HG02885 (cell line): ENCODE results near the gene PLCG2.
A peak's percentile ranks its signal among the peaks of the same experiment; 100 is the strongest.
"Not testable (repeated sequence)": the region's sequence is repeated elsewhere in the genome, so short reads cannot be mapped to it uniquely, and the experiment has no call there.

Experiments used
- ATAC-seq: cut with Tn5 transposase; IDR thresholded peaks from one replicate; pipeline ENCODE4 v1.9.1; 2021; ENCODE audit warnings: mild to moderate bottlenecking; ENCODE audit not compliant: unreplicated experiment, poor library complexity

Gene PLCG2

GRCh38 chr16:81868057-81868748, 89.1 kb downstream of the PLCG2 start:
- ATAC-seq: no peak

- ATAC-seq: no peak
Measured at GRCh38 chr16:81869326-81869725, 90.2 kb downstream of the PLCG2 start.

GRCh38 chr16:81873206-81873605, 94.1 kb downstream of the PLCG2 start:
- no peak for ATAC-seq

- peak; percentile 67 for ATAC-seq
Measured at GRCh38 chr16:81873843-81874752, 95.0 kb downstream of the PLCG2 start.

DNA sequence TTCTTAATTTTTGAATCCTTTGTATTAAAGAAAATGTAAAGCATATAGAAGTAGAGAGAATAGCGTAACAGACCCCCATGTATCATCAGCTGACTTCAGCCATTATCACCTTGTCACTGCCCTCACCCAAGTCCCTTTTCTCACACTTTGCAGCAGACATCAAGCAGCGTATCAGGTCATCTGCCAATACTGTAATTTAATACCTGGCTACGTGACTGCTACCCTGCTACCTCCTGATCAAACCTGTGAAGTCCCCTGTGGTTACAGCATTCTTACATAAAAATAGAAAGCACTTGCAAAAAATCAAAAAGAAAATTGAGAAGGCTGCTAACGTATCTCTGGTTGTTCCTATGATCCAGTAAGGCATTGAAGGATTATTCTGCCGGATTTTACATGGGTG, 96.4 kb downstream of the PLCG2 start:
- ATAC-seq: no peak

GRCh38 chr16:81876273-81876900, 97.3 kb downstream of the PLCG2 start:
- ATAC-seq: no peak

- ATAC-seq: not testable (repeated sequence)
Measured at GRCh38 chr16:81877490-81877889, 98.4 kb downstream of the PLCG2 start.

GRCh38 chr16:81878529-81878928, 99.4 kb downstream of the PLCG2 start:
- no peak for ATAC-seq

- no peak for ATAC-seq
Measured at GRCh38 chr16:81879625-81880024, 100.5 kb downstream of the PLCG2 start.

- no peak for ATAC-seq
Measured at GRCh38 chr16:81880816-81881215, 101.7 kb downstream of the PLCG2 start.

DNA sequence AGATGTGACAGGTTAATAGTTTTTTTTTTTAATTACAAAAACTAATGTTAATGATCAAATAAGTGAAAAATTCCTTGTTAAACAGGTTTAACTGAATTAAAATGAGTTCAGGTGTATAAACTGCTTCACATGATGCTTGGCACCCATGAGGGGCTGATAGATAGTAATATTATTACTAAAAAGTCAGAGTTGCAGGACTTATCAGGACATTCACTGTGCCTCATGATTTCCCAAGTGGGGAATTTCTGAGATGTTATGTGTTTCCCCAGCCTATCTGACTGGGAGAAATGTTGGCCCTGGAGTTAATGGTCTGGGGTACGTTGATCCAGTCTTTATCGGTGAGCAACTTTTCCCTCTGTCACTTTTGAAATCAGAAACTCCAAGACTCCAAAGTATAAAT, 102.1 kb downstream of the PLCG2 start:
- ATAC-seq: no peak

DNA sequence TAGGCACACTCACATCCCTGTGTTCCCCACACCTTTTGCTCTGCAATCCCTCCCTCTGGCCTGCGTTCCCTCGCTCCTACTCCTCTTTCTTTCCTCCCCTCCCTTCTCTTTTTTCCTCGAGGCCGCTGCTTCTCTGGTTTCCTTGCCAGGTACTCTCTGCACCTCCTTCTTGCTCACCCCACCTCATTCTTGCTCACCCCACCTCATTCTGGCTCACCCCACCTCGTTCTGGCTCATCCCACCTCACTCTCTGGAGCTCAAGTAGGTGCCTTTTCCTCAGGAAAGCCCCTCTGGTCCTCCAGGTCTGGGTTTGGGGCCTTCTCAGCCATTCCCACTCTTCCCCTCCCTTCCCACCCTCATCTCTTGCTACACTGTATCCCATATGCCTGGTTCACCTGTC, 103.5 kb downstream of the PLCG2 start:
- ATAC-seq: no peak

DNA sequence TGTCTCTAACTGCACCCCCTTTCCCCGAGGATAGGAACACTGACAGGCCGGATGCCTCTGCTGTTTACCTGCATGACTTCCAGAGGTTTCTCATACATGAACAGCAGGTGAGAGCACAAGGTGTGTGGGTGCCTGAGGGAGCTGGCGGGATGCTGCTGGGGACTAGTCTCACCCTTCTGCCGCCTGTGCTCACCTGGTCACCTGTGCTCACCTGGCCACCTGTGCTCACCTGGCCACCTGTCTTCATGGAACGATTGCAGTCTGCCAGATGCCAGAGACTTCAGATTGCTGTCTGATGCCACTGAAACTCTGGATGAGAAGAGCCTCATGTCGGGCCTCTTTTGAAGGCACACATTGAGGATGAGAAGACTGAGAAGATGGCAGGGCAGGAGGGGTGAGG, 104.1 kb downstream of the PLCG2 start:
- no peak for ATAC-seq

GRCh38 chr16:81885976-81886586, 107.0 kb downstream of the PLCG2 start:
- ATAC-seq: no peak

- no peak for ATAC-seq
Measured at GRCh38 chr16:81888520-81889394, 109.7 kb downstream of the PLCG2 start.

DNA sequence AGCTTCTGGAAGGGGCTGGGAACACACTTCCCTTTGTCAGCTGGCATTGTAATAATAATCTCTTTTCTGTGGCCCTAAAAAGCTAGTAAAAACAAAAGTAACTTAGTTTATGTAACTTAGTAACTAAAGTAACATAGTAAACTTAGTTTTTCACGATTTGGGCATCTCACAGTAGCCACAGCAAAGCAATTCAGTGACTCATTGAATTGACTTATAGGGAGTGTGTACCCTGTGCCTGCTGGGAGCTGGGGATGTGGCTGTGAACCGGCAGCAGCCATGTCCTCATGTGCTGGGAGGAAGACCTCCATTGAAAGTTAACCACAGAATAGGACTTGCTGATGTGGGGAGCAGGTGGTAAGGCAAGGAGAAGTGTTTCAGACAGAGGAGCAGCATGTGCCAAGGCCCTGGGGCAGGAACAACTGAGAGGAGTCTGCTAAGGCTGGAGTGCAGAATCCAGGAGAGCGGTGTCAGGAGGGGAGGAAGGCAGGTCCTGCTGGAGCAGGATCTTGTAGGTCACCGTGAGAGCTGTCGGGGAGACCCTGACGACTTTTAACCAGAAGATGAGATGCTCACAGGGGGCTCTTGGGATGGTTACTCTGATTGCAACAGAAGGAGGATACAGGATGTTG, 112.8 kb downstream of the PLCG2 start:
- no peak for ATAC-seq

DNA sequence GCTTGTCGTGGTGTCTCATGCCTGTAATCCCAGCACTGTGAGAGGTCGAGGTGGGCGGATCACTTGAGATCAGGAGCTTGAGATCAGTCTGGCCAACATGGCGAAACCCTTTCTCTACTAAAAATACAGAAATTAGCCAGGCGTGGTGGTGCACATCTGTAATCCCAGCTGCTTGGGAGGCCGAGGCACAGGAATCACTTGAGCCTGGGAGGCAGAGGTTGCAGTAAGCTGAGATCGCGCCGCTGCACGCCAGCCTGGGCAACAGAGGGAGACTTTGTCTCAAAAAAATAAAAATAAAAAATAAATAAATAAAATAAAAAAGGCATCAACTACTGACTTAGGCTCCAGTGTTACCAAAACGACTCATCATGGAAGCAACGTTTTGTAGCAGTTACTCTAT, 115.5 kb downstream of the PLCG2 start:
- no peak for ATAC-seq

- ATAC-seq: no peak
Measured at GRCh38 chr16:81896902-81897301, 117.8 kb downstream of the PLCG2 start.

GRCh38 chr16:81899601-81900000, 120.5 kb downstream of the PLCG2 start:
- no peak for ATAC-seq
